Kidney (tissue), 14 donors: ENCODE data around the gene MEGF8. TPM values are rescaled to one million over a fixed set of nuclear protein-coding genes. Genes with fewer than 3 reads are reported as not detected.

ENCODE experiments used
- DNase-seq, 5 donors: peaks; one replicate each; pipeline ENCODE4 v3.0.0-alpha.2; 2013 to 2020
- FAIRE-seq: peaks from 2 replicates; lab custom pipeline; 2012; peaks lifted over from hg19 to GRCh38; lab: Jason Lieb, UNC
- H3K27ac ChIP-seq, 2 donors: one replicate each; pipeline ENCODE4 v1.7.0; 2013; ENCODE audit warnings: low read depth in 2 of 2, low read length in 2 of 2, inconsistent platforms in 1 of 2
- H3K27me3 ChIP-seq: one replicate; pipeline ENCODE4 v1.7.1; 2013; ENCODE audit warnings: low read length, inconsistent platforms; ENCODE audit not compliant: control insufficient read depth, insufficient read depth
- H3K36me3 ChIP-seq, 3 donors: one replicate each; pipeline versions ENCODE4 v1.7.0 to v1.7.1; 2013; ENCODE audit warnings: low read length in 3 of 3, control low read depth in 1 of 3, inconsistent platforms in 1 of 3; ENCODE audit not compliant: insufficient read depth in 3 of 3, control insufficient read depth in 2 of 3
- H3K4me1 ChIP-seq, 3 donors: one replicate each; pipeline versions ENCODE4 v1.7.0 to v1.7.1; 2013; ENCODE audit warnings: low read length in 3 of 3, inconsistent platforms in 1 of 3, low read depth in 1 of 3; ENCODE audit not compliant: control insufficient read depth in 2 of 3, insufficient read depth in 2 of 3
- H3K4me3 ChIP-seq, 3 donors: one replicate each; pipeline versions ENCODE4 v1.7.0 to v1.8.1; 2013; ENCODE audit warnings: low read length in 3 of 3, control low read depth in 1 of 3, inconsistent platforms in 1 of 3
- H3K9ac ChIP-seq, 3 donors: one replicate each; pipeline versions ENCODE4 v1.7.0 to v1.7.1; 2013; ENCODE audit warnings: low read length in 3 of 3, control low read depth in 1 of 3, inconsistent platforms in 1 of 3
- H3K9me3 ChIP-seq, 3 donors: one replicate each; pipeline versions ENCODE4 v1.7.0 to v1.7.1; 2013; ENCODE audit warnings: low read length in 3 of 3, control low read depth in 1 of 3, inconsistent platforms in 1 of 3; ENCODE audit not compliant: control insufficient read depth in 2 of 3, insufficient read depth in 1 of 3
- CTCF ChIP-seq: IDR thresholded peaks from 3 replicates; pipeline ENCODE4 v1.5.1; 2012; ENCODE audit warnings: mild to moderate bottlenecking, moderate library complexity, borderline replicate concordance; ENCODE audit not compliant: insufficient read depth; ENCODE audit errors: extremely low read depth
- intact Hi-C: fragments of 100-400 bp; cut with DNase I; formaldehyde crosslinking; loops from one replicate; pipeline ENCODE4 v1.11.1; 2022
- polyA plus RNA-seq: library from polyadenylated mRNA; stranded (reverse); fragments of 350-450 nt; fragmentation: Illumina TruSeq; extraction: RNeasy Lipid Tissue Mini Kit (QIAGEN cat#74804); gene quantifications from one replicate; pipeline ENCODE4 v1.2.3, GENCODE V29; 2014; ENCODE audit warnings: low read depth, low replicate concordance; ENCODE audit not compliant: insufficient read depth
- total RNA-seq: library from RNA; stranded (reverse); fragmentation: NEBNext Ultra II Directional; extraction: Animal tissue kit (Norgen Biotek cat#: 25700); gene quantifications from one replicate; pipeline ENCODE4 v1.2.1, GENCODE V29; 2021
- donor health status: control.
- donor health status: control.
- donor health status: control.
- donor health status: control.
- donor health status: control.
- donor health status: DM: yes; HTN: yes; CAD: no.
- donor health status: Normal renal cell carcinoma (clear cell type).

Gene MEGF8
- total and polyA plus RNA-seq, 2 donors from 2014 or later: 8.7 to 31.6 TPM

- peak overlapping the region; percentile 51 to 76 for H3K27ac ChIP-seq
- H3K4me3 ChIP-seq: no peak overlapping the region
- peak in 3 of 5 donors; percentile 73 to 95 (median 85) for DNase-seq
- no peak for TF ChIP-seq CTCF
- peaks cover 10 to 44% (median 41%) of the 10 kb centered on the region in 3 donors for H3K4me1 ChIP-seq
- no peak overlapping the region for H3K9ac ChIP-seq
- no peak for FAIRE-seq
- H3K9me3 ChIP-seq: no peaks in the 10 kb centered on the region
- no peaks in the 10 kb centered on the region for H3K27me3 ChIP-seq
- intact Hi-C loops: no loop called here
- peaks cover 0 to 17% (median 12%) of the 10 kb centered on the region in 3 donors for H3K36me3 ChIP-seq
Observed at GRCh38 chr19:42284066-42284501, 41.4 kb upstream of the MEGF8 start.

- Histone ChIP-seq H3K4me3 (peak overlapping the region; percentile 61 to 75 (median 74)), H3K36me3 (peaks cover 0 to 24% (median 12%) of the 10 kb centered on the region in 3 donors), H3K9ac (peak overlapping the region; percentile 21 to 86 (median 67)), H3K27ac (peak overlapping the region; percentile 74 to 84), H3K27me3 (no peaks in the 10 kb centered on the region), H3K4me1 (peaks cover 10 to 38% (median 35%) of the 10 kb centered on the region in 3 donors), H3K9me3 (no peaks in the 10 kb centered on the region)
- no peak for TF ChIP-seq CTCF
- peak in 4 of 5 donors; percentile 40 to 88 (median 63) for DNase-seq
- no peak for FAIRE-seq
- intact Hi-C loops: no loop called here
Observed at GRCh38 chr19:42284591-42285341, 40.7 kb upstream of the MEGF8 start.

- intact Hi-C loops: no loop called here
- no peaks in the 10 kb centered on the region for H3K9me3 ChIP-seq
- H3K9ac ChIP-seq: peak overlapping the region; percentile 8 to 86 (median 21)
- DNase-seq (peak in 3 of 5 donors; percentile 34 to 77 (median 75)), FAIRE-seq (no peak)
- TF ChIP-seq CTCF: no peak
- peak overlapping the region in 2 of 3 donors; percentile 61 to 74 for H3K4me3 ChIP-seq
- H3K4me1 ChIP-seq: peaks cover 10 to 38% (median 35%) of the 10 kb centered on the region in 3 donors
- H3K27ac ChIP-seq: peak overlapping the region; percentile 79 to 84
- H3K27me3 ChIP-seq: no peaks in the 10 kb centered on the region
- peaks cover 0 to 27% (median 12%) of the 10 kb centered on the region in 3 donors for H3K36me3 ChIP-seq
Observed at GRCh38 chr19:42285541-42285941, 39.9 kb upstream of the MEGF8 start.
